Cardiac fibroblast (primary cell): ENCODE results near the gene HECW1.

Experiments
- DNase-seq, 2 donors: peaks; one replicate each; pipeline versions ENCODE4 v3.0.0 to v3.0.0-alpha.2; 2010; ENCODE audit warnings: low read depth in 2 of 2
- H3K4me3 ChIP-seq, 2 donors: replicated peaks in 1 of 2; 1 replicate in 1 of 2; 2 replicates in 1 of 2; pipeline ENCODE4 v1.5.1; 2011; ENCODE audit warnings: low read depth in 2 of 2, low read length in 2 of 2, mild to moderate bottlenecking in 2 of 2, moderate library complexity in 1 of 2
- TF ChIP-seq, protein P1 (sequence below): IDR thresholded peaks from one replicate; pipeline ENCODE4 v1.5.1; 2011; ENCODE audit warnings: low read depth, mild to moderate bottlenecking, low read length, inconsistent platforms

HECW1 gene

DNA sequence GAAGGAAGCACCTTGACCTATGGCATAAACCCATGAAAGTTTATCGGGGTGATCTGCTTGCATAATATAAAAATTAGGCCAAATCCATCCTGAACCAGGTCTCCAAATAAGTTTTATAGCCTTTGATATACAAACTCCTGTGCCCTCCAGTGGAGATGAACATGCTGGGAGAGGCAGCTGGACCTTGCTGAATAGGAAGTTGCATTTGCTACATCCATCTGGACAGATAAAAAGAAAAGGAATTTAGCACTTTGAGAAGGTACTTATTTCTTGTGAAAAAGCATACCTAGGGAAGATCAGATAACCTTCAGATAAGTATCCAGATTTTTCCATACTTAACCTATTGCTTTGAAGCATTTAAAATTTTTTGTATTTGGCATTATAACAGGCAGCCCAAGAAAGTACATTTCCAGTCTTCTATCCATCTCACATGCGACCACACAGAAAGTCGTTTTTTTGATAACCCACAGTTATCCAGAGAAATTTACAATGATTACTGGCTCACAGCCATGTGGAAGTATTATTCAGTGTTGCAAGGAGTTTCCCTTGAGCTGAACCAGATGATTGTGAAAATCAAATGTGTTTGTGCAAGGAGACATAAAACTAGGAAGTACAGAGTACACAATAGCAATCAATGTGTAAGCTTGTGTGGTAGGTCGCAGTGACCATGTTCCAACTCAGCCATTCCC, 346.0 kb downstream of the HECW1 start:
- no peak overlapping the region for H3K4me3 ChIP-seq
- TF ChIP-seq, protein P1, sequence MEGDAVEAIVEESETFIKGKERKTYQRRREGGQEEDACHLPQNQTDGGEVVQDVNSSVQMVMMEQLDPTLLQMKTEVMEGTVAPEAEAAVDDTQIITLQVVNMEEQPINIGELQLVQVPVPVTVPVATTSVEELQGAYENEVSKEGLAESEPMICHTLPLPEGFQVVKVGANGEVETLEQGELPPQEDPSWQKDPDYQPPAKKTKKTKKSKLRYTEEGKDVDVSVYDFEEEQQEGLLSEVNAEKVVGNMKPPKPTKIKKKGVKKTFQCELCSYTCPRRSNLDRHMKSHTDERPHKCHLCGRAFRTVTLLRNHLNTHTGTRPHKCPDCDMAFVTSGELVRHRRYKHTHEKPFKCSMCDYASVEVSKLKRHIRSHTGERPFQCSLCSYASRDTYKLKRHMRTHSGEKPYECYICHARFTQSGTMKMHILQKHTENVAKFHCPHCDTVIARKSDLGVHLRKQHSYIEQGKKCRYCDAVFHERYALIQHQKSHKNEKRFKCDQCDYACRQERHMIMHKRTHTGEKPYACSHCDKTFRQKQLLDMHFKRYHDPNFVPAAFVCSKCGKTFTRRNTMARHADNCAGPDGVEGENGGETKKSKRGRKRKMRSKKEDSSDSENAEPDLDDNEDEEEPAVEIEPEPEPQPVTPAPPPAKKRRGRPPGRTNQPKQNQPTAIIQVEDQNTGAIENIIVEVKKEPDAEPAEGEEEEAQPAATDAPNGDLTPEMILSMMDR, result no peak
- no peak for DNase-seq

- TF ChIP-seq, protein P1, result no peak
- no peak overlapping the region for H3K4me3 ChIP-seq
- no peak for DNase-seq
Measured at GRCh38 chr7:43459019-43459337, 346.5 kb downstream of the HECW1 start.

GRCh38 chr7:43460733-43461348, 348.4 kb downstream of the HECW1 start:
- no peak overlapping the region for H3K4me3 ChIP-seq
- DNase-seq, result no peak
- TF ChIP-seq, protein P1, result no peak

GRCh38 chr7:43461349-43462024, 349.0 kb downstream of the HECW1 start:
- no peak overlapping the region for H3K4me3 ChIP-seq
- TF ChIP-seq, protein P1, result no peak
- no peak for DNase-seq

- no peak for DNase-seq
- TF ChIP-seq, protein P1, result no peak
Measured at GRCh38 chr7:43462836-43463235, 350.4 kb downstream of the HECW1 start.

GRCh38 chr7:43463401-43463980, 351.0 kb downstream of the HECW1 start:
- no peak overlapping the region for H3K4me3 ChIP-seq
- no peak for DNase-seq
- TF ChIP-seq, protein P1, result no peak

More at GRCh38 chr7:43462836-43463235, 350.4 kb downstream of the HECW1 start:
- no peak overlapping the region for H3K4me3 ChIP-seq
